Measurements from ENCODE around the gene TM2D3.

- TF ChIP-seq CTCF (IDR thresholded peaks at IDR 0.05; ENCODE audit: borderline replicate concordance, extremely low read depth, low read length, poor library complexity, severe bottlenecking), result no peak
- TF ChIP-seq EZH2 (IDR thresholded peaks at IDR 0.05; ENCODE audit: borderline replicate concordance, low read depth, low read length, severe bottlenecking), result no peak
These were observed 49.4 kb downstream of the TM2D3 start for GRCh38 chr15:101602801-101603200.

Data from DND-41 (cell line).